Smooth muscle cell (in vitro differentiated cells): ENCODE measurements around the gene VSTM2B. TPM values are rescaled to one million over a fixed set of nuclear protein-coding genes. Genes with fewer than 3 reads are reported as not detected.

ENCODE experiments used
- DNase-seq: peaks from one replicate; lab custom pipeline; 2025; ENCODE audit not compliant: unreplicated experiment; lab: John Stamatoyannopoulos, UW
- H2AFZ ChIP-seq: fragments of 200-600 bp; sonication (generic); 2 replicates; pipeline ENCODE4 v1.6.0; 2016; ENCODE audit warnings: antibody characterized with exemption, low read depth, mild to moderate bottlenecking
- H3F3A ChIP-seq: fragments of 200-600 bp; sonication (generic); 2 replicates; pipeline ENCODE4 v1.6.0; 2017; ENCODE audit warnings: antibody characterized with exemption, low read depth
- H3K27ac ChIP-seq: fragments of 200-600 bp; sonication (generic); 2 replicates; pipeline ENCODE4 v1.5.1; 2016; ENCODE audit warnings: low read depth, mild to moderate bottlenecking
- H3K27me3 ChIP-seq: fragments of 200-600 bp; sonication (generic); 2 replicates; pipeline ENCODE4 v1.6.1; 2016; ENCODE audit warnings: low read depth, mild to moderate bottlenecking
- H3K36me3 ChIP-seq: fragments of 200-600 bp; sonication (generic); 2 replicates; pipeline ENCODE4 v1.5.1; 2016; ENCODE audit warnings: low read depth
- H3K4me1 ChIP-seq: fragments of 200-600 bp; sonication (generic); 2 replicates; pipeline ENCODE4 v1.5.1; 2016; ENCODE audit warnings: low read depth
- H3K4me2 ChIP-seq: fragments of 200-600 bp; sonication (generic); 2 replicates; pipeline ENCODE4 v1.6.0; 2016; ENCODE audit warnings: mild to moderate bottlenecking
- H3K4me3 ChIP-seq: fragments of 200-600 bp; sonication (generic); 2 replicates; pipeline ENCODE4 v1.5.1; 2016; ENCODE audit warnings: mild to moderate bottlenecking
- H3K79me2 ChIP-seq: fragments of 200-600 bp; sonication (generic); 2 replicates; pipeline ENCODE4 v1.6.0; 2016; ENCODE audit warnings: low read depth, mild to moderate bottlenecking
- H3K9ac ChIP-seq: fragments of 200-600 bp; sonication (generic); 2 replicates; pipeline ENCODE4 v1.6.0; 2016; ENCODE audit warnings: low read depth
- H3K9me3 ChIP-seq: fragments of 200-600 bp; sonication (generic); replicated peaks from 2 replicates; pipeline ENCODE4 v1.5.1; 2016; ENCODE audit warnings: low read depth
- H4K20me1 ChIP-seq: fragments of 200-600 bp; sonication (generic); 2 replicates; pipeline ENCODE4 v1.6.0; 2016; ENCODE audit warnings: low read depth
- CTCF ChIP-seq: fragments of 200-600 bp; sonication (generic); IDR thresholded peaks from 2 replicates; pipeline ENCODE4 v1.5.1; 2017; ENCODE audit warnings: borderline replicate concordance, mild to moderate bottlenecking, antibody characterized with exemption; ENCODE audit not compliant: insufficient read depth, poor library complexity, severe bottlenecking
- WGBS: methylation state at CpG from one replicate; pipeline ENCODE4 v1.1.7; 2016; ENCODE audit warnings: low lambda C conversion rate; 5-methylcytosine and 5-hydroxymethylcytosine counted together
- polyA plus RNA-seq: library from polyadenylated mRNA; unstranded; fragments of >200 nt; fragmentation: Nextera tagmentation; extraction: Ambion mirVana; gene quantifications from 2 replicates; pipeline ENCODE4 v1.2.1, GENCODE V29; 2016
- total RNA-seq: library from RNA; depleted of rRNA; stranded (reverse); fragments of >200 nt; gene quantifications from 2 replicates; pipeline ENCODE4 v1.2.3, GENCODE V29; 2014

Gene VSTM2B
- total and polyA plus RNA-seq, 2 experiments from 2014 or later: not detected

DNA sequence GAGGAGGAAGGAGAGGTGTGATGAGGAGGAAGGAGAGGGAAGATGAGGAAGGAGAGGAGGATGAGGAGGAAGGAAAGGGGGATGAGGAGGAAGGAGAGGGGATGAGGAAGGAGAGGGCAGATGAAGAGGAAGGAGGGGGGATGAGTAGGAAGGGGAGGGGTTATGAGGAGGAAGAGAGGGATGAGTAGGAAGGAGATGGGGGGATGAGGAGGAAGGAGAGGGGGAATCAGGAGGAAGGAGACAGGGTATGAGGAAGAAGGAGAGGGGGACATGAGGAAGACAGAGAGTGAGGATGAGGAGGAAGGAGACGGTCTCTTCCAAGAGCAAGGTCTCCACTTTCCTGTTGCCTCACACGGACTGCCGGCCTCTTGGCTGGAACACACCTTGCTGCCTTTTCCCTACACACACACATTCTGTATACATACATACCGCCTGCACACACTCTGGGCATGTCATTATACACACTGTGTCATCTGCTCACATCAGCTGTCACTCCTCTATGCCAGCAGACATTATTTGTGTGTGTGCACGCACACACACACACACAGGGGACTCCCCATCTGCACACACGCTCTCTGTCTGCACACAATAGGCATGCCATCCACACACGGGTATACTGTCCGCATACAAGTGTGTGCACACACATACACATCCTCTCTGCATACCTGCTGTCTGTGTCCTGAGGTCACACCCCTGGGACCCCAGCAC, 11.1 kb upstream of the VSTM2B start:
- no peaks in the 10 kb centered on the region for H3K4me1 ChIP-seq
- no peak for DNase-seq
- no peaks in the 10 kb centered on the region for H3F3A ChIP-seq
- H3K79me2 ChIP-seq: no peaks in the 10 kb centered on the region
- no peaks in the 10 kb centered on the region for H3K9me3 ChIP-seq
- no peak overlapping the region for H3K27ac ChIP-seq
- 89% methylated on average over 8 of the region's 8 CpGs for WGBS
- H3K36me3 ChIP-seq: no peaks in the 10 kb centered on the region
- no peak overlapping the region for H3K9ac ChIP-seq
- no peak overlapping the region for H2AFZ ChIP-seq
- no peak overlapping the region for H3K4me2 ChIP-seq
- H3K27me3 ChIP-seq: peaks cover 20% of the 10 kb centered on the region
- H4K20me1 ChIP-seq: no peaks in the 10 kb centered on the region
- no peak overlapping the region for H3K4me3 ChIP-seq
- TF ChIP-seq CTCF: no peak

- DNase-seq: no peak
- 86% methylated on average over 5 of the region's 5 CpGs for WGBS
- H3K4me3 ChIP-seq: no peak overlapping the region
- no peak overlapping the region for H3K9ac ChIP-seq
- H3K4me2 ChIP-seq: no peak overlapping the region
- peaks cover 25% of the 10 kb centered on the region for H3K27me3 ChIP-seq
- no peaks in the 10 kb centered on the region for H3K4me1 ChIP-seq
- TF ChIP-seq CTCF: no peak
- H3K79me2 ChIP-seq: no peaks in the 10 kb centered on the region
- no peaks in the 10 kb centered on the region for H3F3A ChIP-seq
- H3K27ac ChIP-seq: no peak overlapping the region
- no peaks in the 10 kb centered on the region for H3K36me3 ChIP-seq
- H4K20me1 ChIP-seq: no peaks in the 10 kb centered on the region
- no peak overlapping the region for H2AFZ ChIP-seq
- no peaks in the 10 kb centered on the region for H3K9me3 ChIP-seq
Observed at GRCh38 chr19:29515233-29515619, 10.6 kb upstream of the VSTM2B start.

DNA sequence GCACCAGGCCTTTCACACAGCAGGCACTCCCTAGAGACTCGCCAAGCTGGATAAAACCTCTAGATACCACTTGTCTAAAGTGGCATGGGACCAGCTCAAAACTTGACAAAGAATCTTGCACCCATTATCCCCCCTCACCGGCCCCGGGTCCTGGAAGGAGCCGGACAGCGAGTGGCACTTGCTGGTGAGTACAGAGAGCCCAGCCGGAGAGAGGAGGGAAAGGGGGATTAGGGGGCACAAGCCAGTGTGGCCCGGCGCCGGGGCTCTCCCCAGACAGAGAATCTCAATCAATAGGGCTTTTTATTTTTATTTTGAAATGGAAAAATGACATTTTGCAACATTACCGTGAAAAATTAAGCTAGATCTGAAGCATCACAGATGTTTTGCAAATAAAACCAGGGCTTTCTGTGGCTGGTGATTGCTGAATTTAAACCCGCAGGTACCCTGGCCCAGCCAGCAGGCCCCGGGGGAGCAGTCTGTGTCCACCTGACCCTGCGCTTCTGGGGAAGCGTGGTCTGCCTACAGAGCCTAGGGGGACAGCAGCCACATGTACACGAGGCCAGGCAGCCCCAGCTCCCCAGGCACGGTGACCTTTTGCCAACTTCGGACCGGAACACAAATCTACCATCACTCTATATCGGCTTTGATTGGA, 10.0 kb upstream of the VSTM2B start:
- Histone ChIP-seq H3K4me3 (no peak overlapping the region), H3K27me3 (peaks cover 30% of the 10 kb centered on the region), H4K20me1 (no peaks in the 10 kb centered on the region), H3K9ac (no peak overlapping the region), H3F3A (no peaks in the 10 kb centered on the region), H3K27ac (no peak overlapping the region), H3K9me3 (no peaks in the 10 kb centered on the region), H3K36me3 (no peaks in the 10 kb centered on the region), H2AFZ (no peak overlapping the region), H3K79me2 (no peaks in the 10 kb centered on the region), H3K4me2 (no peak overlapping the region), H3K4me1 (no peaks in the 10 kb centered on the region)
- WGBS: 88% methylated on average over 19 of the region's 19 CpGs
- TF ChIP-seq CTCF: no peak
- DNase-seq: no peak

GRCh38 chr19:29516358-29516725, 9.5 kb upstream of the VSTM2B start:
- WGBS: 92% methylated on average over 9 of the region's 9 CpGs
- DNase-seq: no peak

More at GRCh38 chr19:29516358-29516725, 9.5 kb upstream of the VSTM2B start:
- no peaks in the 10 kb centered on the region for H3K4me1 ChIP-seq
- peaks cover 32% of the 10 kb centered on the region for H3K27me3 ChIP-seq
- H3K27ac ChIP-seq: no peak overlapping the region
- H3F3A ChIP-seq: no peaks in the 10 kb centered on the region
- TF ChIP-seq CTCF: no peak
- no peaks in the 10 kb centered on the region for H3K79me2 ChIP-seq
- no peak overlapping the region for H3K4me3 ChIP-seq
- no peaks in the 10 kb centered on the region for H3K36me3 ChIP-seq
- H3K9ac ChIP-seq: no peak overlapping the region
- H4K20me1 ChIP-seq: no peaks in the 10 kb centered on the region
- H3K9me3 ChIP-seq: no peaks in the 10 kb centered on the region
- no peak overlapping the region for H3K4me2 ChIP-seq
- H2AFZ ChIP-seq: no peak overlapping the region
